IPS-20b (cell line): Measurements from ENCODE around the gene PRDM16.

Experiments used
- H3K27ac ChIP-seq: one replicate; pipeline ENCODE4 v1.5.1; 2013; ENCODE audit warnings: low read length
- H3K27me3 ChIP-seq: 2 replicates; pipeline ENCODE4 v1.6.1; 2013; ENCODE audit warnings: mild to moderate bottlenecking, low read length, inconsistent platforms; ENCODE audit not compliant: insufficient read depth
- H3K36me3 ChIP-seq: 2 replicates; pipeline ENCODE4 v1.6.1; 2013; ENCODE audit warnings: low read depth, mild to moderate bottlenecking, inconsistent platforms, low read length, moderate library complexity; ENCODE audit not compliant: insufficient read depth
- H3K4me1 ChIP-seq: 2 replicates; pipeline ENCODE4 v1.6.1; 2013; ENCODE audit warnings: mild to moderate bottlenecking, control low read depth, inconsistent platforms, low read length, moderate library complexity; ENCODE audit not compliant: insufficient read depth
- H3K4me3 ChIP-seq: 2 replicates; pipeline ENCODE4 v1.5.1; 2013; ENCODE audit warnings: mild to moderate bottlenecking, low read length, inconsistent platforms
- H3K9ac ChIP-seq: 2 replicates; pipeline ENCODE4 v1.6.1; 2013; ENCODE audit warnings: low read depth, mild to moderate bottlenecking, inconsistent platforms, low read length, moderate library complexity
- H3K9me3 ChIP-seq: 2 replicates; pipeline ENCODE4 v1.6.1; 2013; ENCODE audit warnings: mild to moderate bottlenecking, low read depth, low read length, inconsistent platforms; ENCODE audit not compliant: insufficient read depth

Gene PRDM16

GRCh38 chr1:3477241-3477995, 408.4 kb downstream of the PRDM16 start:
- H3K4me1 ChIP-seq, result no peaks in the 10 kb centered on the region

GRCh38 chr1:3478187-3478586, 409.2 kb downstream of the PRDM16 start:
- Histone ChIP-seq H3K27ac (no peak overlapping the region), H3K9me3 (no peaks in the 10 kb centered on the region), H3K36me3 (peaks cover 9% of the 10 kb centered on the region), H3K9ac (no peak overlapping the region), H3K4me3 (no peak overlapping the region), H3K4me1 (no peaks in the 10 kb centered on the region), H3K27me3 (no peaks in the 10 kb centered on the region)

More at GRCh38 chr1:3477241-3477995, 408.4 kb downstream of the PRDM16 start:
- H3K27ac ChIP-seq, result no peak overlapping the region
- H3K9ac ChIP-seq, result no peak overlapping the region
- H3K36me3 ChIP-seq, result peaks cover 12% of the 10 kb centered on the region
- H3K27me3 ChIP-seq, result no peaks in the 10 kb centered on the region
- H3K9me3 ChIP-seq, result no peaks in the 10 kb centered on the region
- H3K4me3 ChIP-seq, result no peak overlapping the region

GRCh38 chr1:3479511-3480368, 410.7 kb downstream of the PRDM16 start:
- no peaks in the 10 kb centered on the region for H3K9me3 ChIP-seq
- H3K9ac ChIP-seq, result no peak overlapping the region
- no peak overlapping the region for H3K4me3 ChIP-seq
- H3K27ac ChIP-seq, result no peak overlapping the region
- H3K4me1 ChIP-seq, result no peaks in the 10 kb centered on the region
- no peaks in the 10 kb centered on the region for H3K36me3 ChIP-seq
- no peaks in the 10 kb centered on the region for H3K27me3 ChIP-seq

GRCh38 chr1:3480369-3480719, 411.3 kb downstream of the PRDM16 start:
- Histone ChIP-seq H3K4me1 (no peaks in the 10 kb centered on the region), H3K9me3 (no peaks in the 10 kb centered on the region), H3K27ac (no peak overlapping the region), H3K4me3 (no peak overlapping the region), H3K27me3 (no peaks in the 10 kb centered on the region), H3K9ac (no peak overlapping the region), H3K36me3 (no peaks in the 10 kb centered on the region)

GRCh38 chr1:3481046-3481445, 412.0 kb downstream of the PRDM16 start:
- Histone ChIP-seq H3K27ac (no peak overlapping the region), H3K27me3 (no peaks in the 10 kb centered on the region), H3K9ac (no peak overlapping the region)

GRCh38 chr1:3481836-3482375, 412.9 kb downstream of the PRDM16 start:
- Histone ChIP-seq H3K4me3 (no peak overlapping the region), H3K27me3 (no peaks in the 10 kb centered on the region), H3K27ac (no peak overlapping the region), H3K9me3 (0 out of 2 replicates have a peak, but pooled peaks cover 3% of the 10 kb centered on the region), H3K4me1 (no peaks in the 10 kb centered on the region), H3K36me3 (no peaks in the 10 kb centered on the region), H3K9ac (no peak overlapping the region)

More at GRCh38 chr1:3481046-3481445, 412.0 kb downstream of the PRDM16 start:
- H3K9me3 ChIP-seq, result 0 out of 2 replicates have a peak, but pooled peaks cover 1% of the 10 kb centered on the region
- H3K4me3 ChIP-seq, result no peak overlapping the region
- no peaks in the 10 kb centered on the region for H3K4me1 ChIP-seq
- no peaks in the 10 kb centered on the region for H3K36me3 ChIP-seq

GRCh38 chr1:3482378-3482849, 413.4 kb downstream of the PRDM16 start:
- no peaks in the 10 kb centered on the region for H3K36me3 ChIP-seq
- H3K4me1 ChIP-seq, result no peaks in the 10 kb centered on the region

GRCh38 chr1:3483380-3483779, 414.4 kb downstream of the PRDM16 start:
- Histone ChIP-seq H3K4me3 (no peak overlapping the region), H3K27me3 (no peaks in the 10 kb centered on the region), H3K36me3 (no peaks in the 10 kb centered on the region), H3K4me1 (no peaks in the 10 kb centered on the region), H3K9ac (no peak overlapping the region), H3K27ac (no peak overlapping the region), H3K9me3 (peaks cover 10% of the 10 kb centered on the region; the same call in 1 of the 2 replicates)

More at GRCh38 chr1:3482378-3482849, 413.4 kb downstream of the PRDM16 start:
- Histone ChIP-seq H3K27me3 (no peaks in the 10 kb centered on the region), H3K4me3 (no peak overlapping the region), H3K9me3 (peaks cover 4% of the 10 kb centered on the region; the same call in 1 of the 2 replicates), H3K27ac (no peak overlapping the region), H3K9ac (no peak overlapping the region)

- Histone ChIP-seq H3K27me3 (no peaks in the 10 kb centered on the region), H3K36me3 (no peaks in the 10 kb centered on the region), H3K4me3 (no peak overlapping the region), H3K4me1 (no peaks in the 10 kb centered on the region), H3K27ac (no peak overlapping the region), H3K9ac (no peak overlapping the region), H3K9me3 (peaks cover 16% of the 10 kb centered on the region)
These were observed 414.9 kb downstream of the PRDM16 start for GRCh38 chr1:3483801-3484444.

GRCh38 chr1:3485016-3485415, 416.0 kb downstream of the PRDM16 start:
- H3K4me3 ChIP-seq, result no peak overlapping the region
- H3K9ac ChIP-seq, result no peak overlapping the region
- no peaks in the 10 kb centered on the region for H3K4me1 ChIP-seq
- peaks cover 17% of the 10 kb centered on the region for H3K9me3 ChIP-seq
- no peaks in the 10 kb centered on the region for H3K27me3 ChIP-seq
- H3K27ac ChIP-seq, result no peak overlapping the region
- no peaks in the 10 kb centered on the region for H3K36me3 ChIP-seq
